HG03060 (cell line): ENCODE measurements around the gene TGM2.

ENCODE experiments used
- ATAC-seq: cut with Tn5 transposase; IDR thresholded peaks from one replicate; pipeline ENCODE4 v1.9.1; 2021; ENCODE audit warnings: low read depth, moderate number of reproducible peaks; ENCODE audit not compliant: unreplicated experiment

Gene TGM2

DNA sequence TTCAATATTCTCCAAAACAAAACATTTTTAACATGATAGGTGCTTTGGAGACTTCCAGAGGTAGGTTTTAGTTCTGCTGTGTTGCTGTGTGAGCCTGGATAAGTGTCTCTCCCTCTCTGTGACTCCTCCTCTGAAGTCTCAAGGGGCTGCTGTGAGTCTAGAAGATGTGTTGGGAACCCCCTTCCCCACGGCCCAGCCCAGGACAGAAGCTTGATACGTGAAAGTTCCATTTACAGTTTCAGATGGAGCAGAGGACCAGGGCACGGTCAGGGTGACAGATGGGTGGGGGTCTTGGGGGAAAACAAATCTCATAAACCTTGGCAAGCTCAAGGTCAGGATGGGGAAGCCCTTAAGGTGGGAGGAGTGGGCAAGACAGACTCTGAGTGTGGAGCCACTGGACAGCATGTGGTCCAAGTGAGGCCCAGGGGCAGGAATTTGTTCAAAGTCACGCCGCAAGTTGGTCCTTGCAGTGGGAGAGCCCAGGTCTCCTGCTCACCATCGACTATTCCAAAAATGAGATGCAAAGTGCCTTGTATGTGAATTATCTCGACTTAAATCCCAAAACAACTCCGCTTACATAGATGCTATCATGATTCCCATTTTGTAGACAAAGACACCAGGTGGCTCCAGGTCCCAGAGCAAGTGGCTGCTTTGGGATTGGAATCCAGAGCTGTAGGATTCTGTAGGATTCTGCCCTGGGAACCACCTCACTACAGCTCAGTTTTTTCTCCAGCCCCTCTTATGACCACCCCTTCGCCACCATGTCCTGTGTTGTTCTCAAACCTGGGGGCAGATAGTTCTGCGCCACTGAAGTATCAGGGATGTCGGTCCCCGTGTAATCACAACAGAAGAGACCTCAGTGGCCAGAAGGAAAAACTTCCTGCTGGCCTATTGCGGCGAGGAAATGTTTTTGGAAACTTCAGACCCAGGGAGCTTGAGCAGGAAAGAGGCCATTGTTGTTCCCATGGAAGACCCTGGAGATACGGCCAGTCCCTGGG is 1.9 kb downstream of the TGM2 start:
- ATAC-seq, result no peak

DNA sequence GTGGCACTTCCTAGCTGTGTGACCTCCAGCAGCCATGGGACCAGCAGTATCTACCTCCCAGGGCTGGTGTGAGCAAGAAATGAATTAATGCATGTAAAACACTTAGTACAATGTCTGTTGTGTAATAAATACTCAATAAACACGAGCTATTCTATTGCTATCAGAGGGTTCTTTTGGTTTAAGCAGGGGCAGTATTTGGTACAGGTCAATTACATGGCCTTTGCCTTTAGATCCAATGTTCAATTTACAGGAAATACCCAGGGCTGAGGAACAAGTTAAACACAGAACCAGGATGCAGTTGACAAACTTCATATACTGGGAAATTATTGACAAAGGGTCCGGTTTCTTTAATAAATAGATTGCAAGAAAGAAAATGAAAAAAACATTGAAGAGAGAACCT is 2.9 kb downstream of the TGM2 start:
- no peak for ATAC-seq

DNA sequence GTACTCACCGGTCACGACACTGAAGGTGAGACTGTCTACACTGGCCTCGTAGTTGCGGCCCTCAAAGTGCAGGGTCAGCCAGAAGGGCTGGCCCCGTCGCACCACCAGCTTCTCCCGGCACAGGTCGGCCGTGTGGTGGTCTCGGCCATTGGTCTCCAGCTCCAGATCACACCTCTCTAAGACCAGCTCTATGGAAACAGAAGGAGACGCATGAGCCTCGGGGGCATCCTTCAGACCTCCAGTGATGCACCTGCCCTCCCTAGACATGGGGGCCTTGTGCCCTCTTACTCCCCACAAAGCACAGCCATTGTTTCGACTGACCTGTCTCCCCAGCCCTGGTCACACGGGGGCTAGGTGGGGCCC is 3.7 kb downstream of the TGM2 start:
- no peak for ATAC-seq

DNA sequence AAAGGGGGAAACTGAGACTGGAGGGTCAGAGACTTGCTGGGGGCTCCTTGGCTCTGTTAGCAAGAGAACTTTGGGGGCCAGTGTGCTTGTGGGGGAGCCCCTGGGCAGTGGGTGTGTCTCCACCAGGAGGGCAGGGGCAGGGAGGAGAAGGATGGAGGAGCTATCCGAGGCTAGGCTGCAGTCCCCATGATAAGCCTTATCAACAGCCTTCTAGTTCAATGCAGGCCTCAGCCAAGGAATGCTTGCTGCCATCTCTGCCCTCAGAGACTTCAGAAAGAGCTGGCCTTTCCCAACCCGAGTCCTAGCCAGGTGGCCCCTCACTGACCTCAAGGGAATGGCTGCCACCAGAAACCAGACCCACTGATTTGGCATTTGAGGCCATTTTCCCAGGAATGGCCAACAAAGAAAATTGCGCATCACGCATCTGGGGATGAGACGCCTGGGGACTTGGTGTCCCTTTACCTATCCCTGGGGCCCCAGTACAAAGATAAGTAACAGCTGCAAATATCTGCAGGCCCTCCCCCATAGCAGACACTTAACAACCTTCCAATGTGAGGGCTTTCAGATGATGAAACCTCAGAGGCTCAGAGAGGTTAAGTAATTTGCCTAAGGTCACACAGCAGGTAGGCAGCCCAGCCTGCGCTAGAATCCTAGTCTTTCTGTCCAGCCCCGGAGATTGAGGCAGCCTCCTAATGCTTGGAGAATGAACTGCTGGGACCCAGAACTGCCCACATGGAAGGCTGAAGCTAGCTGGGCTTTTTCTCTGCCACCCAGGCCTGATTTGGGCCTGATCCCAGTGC is 4.9 kb downstream of the TGM2 start:
- ATAC-seq, result no peak

DNA sequence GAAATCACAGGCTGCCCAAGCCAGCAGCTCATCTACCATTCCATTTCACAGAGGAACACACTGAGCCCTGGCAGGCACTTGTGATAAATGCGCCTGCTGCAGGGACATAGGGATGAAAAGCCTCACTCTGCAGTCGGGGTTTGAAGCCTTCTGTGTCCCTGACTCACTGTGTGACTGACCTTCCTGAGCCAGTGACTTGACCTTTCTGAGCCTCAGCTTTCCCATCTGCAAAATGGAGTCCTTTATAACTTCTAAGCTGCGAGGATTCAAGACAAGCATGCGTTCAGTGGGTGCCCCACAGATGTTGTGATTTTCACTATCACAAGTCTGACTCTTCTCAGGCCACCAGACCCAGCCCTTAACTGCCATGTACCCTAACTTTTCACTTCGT is 5.5 kb downstream of the TGM2 start:
- ATAC-seq, result no peak

DNA sequence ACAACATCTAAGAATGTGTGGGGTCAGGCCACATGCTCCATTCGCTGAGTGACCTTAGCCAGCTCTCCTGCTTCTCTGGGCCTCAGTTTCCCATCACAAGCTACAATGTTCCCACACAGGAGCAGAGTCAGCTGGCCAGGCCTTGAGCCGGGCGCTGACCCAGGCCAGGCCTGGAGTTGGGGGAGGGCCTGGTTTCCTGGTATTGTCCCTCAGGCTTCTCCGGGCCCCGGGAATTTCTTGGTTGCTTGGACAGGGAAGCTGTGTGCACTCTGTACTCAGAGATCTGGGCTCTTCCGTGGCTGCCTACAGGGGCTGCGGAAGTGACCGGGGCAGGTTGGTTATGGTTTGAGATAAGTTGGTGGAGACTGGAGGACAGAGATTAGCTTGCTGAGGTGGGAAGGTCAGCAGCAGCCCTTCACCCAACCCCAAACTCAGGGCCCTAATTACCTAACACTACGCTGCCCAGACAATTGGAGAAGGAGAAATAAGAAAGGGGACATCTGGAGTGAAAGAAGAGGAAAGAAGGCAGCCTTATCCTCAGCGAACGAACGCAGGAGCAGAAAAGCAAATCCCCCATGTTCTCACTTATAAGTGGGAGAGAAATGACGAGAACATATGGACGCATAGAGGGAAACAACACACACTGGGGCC is 6.2 kb downstream of the TGM2 start:
- ATAC-seq, result no peak

DNA sequence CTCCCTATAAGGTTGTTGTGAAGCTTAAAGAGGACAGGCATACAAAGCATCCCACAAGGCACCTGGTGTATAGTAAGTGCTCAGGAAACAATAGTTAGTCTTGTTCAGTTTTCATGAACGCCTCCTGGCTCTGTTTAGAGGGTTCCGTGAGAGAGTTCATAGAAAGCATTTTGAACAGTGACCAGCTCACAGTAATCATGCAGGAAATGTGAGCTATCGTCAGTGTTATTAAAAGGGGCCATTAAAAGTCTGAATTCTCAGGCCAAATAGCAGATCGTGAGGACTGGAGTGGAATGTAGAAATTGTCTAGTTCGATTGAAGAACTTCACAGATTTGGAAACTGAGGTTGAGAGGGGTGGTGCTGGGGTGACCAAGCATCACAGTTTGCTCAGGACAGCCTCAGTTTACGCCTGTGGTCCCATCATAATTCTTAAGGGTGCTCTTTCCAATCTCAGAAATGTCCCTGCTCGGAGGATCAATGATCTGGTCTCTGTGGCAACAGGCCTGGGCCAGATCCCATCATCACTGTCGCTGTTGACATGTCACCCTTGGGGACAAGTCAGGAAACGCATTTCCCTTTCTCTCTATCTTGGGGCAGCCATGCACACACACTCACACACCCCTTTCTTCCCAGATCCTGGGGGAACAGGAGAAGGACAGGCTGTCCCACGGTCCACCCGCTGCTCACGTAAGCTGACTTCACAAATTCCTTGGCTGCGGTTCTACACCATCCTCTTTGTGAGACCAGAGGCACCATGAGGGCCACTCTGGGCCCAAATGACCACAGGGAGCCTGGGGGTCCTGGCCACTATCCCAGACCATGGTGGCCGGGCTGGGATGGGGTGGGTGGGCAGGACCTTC is 7.2 kb downstream of the TGM2 start:
- ATAC-seq, result no peak

DNA sequence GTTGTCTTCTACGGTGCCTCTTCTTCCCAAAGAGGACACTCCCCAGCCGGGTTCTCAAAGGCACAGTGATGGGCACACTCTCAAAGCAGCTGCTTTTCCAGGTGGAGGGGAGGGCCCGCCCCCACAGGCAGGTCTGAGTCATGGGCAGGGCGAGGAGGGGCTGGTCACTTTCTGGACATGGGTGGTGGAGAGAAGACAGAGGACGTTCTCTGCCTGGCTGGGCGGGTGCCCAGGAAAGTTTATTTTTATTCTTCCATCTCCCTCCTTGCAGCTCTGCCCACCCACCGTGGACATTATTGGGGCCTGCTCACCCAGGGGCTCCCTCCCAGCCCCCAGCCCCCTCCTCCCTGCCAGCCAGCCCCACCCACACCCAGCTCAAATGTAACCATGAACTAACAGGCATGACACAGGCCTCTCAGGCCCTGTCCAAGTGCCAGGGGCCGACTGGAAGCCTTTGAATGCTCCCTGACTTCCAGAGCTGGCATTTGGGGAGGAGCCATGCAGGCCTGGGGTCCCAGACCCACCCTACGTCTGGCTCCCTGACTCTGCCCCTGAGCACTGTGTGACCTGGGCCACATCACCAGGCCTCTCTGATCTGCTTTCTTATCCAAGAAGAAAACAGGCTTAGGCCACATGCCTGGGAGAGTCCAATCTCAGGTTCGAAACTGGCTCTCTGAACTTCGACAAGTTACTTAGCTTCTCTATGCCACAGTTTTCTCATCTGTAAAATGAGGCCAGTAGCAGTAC is 8.0 kb downstream of the TGM2 start:
- no peak for ATAC-seq

DNA sequence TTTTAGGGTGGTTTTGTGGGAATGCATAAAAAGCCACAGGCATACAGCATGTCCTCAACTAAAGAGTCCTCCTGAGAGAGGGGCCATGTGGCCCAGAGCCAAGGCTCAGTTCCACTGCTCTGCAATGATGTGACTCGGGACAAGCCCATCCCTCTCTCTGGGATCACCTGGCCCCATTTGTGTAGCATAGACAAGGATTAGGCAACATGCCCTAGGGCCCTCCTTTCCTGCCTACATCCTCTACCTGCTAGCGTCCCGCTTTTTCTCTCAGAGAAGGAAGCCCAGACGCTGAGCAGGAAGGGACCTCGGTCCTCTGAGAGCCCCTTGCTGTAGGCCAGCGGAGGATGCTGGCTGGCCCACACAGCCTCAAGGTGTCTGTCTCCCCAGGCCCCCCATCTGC is 8.8 kb downstream of the TGM2 start:
- ATAC-seq, result no peak

DNA sequence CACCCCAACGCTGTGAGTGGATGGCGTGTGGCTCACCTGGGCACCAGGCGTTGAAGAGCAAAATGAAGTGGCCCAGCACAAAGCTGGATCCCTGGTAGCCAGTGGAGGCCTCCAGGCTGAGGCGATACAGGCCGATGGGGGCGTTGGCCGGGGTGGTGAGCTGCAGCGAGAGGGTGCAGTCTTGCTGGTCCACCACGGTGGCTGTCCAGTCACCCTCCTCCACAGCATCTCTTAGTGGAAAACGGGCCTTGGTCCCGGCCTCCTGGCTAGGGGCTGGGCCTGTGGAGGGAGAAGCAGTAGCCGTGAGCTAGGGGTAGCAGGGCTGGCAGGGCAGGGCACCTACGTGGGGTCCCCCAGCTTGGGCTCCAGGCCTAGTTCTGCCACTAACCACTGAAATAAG is 9.3 kb downstream of the TGM2 start:
- no peak for ATAC-seq

DNA sequence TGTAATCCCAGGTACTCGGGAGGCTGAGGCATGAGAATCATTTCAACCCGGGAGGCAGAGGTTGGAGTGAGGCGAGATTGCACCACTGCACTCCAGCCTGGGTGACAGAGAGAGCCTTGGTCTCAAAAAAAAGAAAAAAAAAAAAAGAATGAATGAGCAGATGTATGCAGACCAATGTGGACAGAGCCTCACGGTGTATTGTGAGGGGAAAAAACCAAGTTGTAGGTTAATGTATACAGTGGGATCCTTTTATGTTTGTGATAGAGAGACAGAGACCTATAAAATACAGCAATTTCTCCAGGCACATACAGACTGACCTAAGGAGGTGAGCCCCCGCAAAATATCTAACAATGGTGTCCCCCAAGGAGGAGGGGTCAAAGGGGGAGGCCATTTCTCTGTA is 11.7 kb downstream of the TGM2 start:
- no peak for ATAC-seq

DNA sequence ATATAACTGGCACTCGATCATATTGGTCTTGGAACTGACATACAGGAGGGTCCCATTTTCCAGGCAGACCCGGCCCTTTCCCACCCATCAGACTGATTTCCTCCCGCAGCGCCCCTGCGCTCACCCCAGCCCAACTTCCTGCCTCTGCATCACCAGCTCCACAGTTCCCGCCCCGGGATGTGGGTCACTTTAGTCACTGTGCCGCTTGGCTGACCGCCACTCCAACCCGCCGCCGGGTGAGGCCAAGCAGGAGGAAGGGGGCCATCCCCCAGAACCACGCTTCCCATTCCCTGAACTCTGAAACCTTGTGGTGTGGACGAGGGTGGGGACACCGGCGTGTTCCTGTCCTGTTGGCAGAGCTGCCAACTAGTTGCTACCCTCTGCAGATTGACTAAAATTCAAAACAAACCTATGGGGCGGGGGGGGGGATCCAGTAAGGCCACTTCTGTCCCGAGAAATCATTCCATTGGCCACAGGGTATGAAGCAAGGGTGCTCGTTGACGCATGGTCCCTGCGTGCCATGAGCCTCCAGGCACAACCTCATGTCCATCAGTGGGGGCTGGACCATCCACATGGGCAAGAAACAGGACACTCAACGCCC is 12.3 kb downstream of the TGM2 start:
- ATAC-seq, result no peak

DNA sequence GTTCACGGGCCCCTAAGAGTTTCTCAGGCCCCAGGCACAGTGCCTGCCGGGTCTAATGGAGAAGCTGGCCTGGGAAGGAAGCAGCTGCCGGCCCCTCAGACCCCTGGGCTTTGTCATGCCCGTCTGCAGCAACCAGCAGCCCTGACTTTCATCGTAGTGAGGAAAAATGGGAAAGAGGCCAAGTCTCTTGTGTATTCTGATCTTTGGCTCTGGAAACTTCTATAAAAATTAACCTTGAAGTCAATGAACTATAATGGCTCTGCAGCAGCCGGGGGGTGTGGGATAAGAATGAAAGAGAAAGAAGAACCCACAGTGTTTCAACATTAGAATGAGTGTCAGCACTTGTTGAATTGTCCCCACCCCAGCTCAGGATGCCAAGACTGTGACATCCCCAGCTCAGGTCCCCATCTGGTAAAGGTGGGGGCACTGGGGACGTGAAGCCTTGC is 12.9 kb downstream of the TGM2 start:
- no peak for ATAC-seq

DNA sequence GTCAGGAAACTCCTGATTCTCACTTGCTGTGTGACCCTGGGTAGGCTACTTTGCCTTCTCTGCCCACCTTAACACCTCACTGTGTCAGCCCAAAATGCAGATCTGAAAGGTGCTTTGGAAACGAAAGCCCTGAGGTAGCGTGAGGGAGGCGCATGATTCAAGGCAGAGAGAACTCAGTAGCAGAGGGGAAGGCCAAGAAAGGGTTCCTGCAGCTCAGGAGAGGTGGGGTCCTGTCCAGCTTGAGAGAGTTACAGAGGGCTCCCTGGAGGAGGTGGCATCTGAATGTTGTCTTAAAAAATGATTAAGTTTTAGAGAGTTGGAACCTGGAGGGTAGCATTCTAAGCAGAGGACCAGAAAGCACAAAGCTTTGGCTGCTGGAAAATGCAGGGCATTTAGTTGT is 13.6 kb downstream of the TGM2 start:
- ATAC-seq, result no peak

DNA sequence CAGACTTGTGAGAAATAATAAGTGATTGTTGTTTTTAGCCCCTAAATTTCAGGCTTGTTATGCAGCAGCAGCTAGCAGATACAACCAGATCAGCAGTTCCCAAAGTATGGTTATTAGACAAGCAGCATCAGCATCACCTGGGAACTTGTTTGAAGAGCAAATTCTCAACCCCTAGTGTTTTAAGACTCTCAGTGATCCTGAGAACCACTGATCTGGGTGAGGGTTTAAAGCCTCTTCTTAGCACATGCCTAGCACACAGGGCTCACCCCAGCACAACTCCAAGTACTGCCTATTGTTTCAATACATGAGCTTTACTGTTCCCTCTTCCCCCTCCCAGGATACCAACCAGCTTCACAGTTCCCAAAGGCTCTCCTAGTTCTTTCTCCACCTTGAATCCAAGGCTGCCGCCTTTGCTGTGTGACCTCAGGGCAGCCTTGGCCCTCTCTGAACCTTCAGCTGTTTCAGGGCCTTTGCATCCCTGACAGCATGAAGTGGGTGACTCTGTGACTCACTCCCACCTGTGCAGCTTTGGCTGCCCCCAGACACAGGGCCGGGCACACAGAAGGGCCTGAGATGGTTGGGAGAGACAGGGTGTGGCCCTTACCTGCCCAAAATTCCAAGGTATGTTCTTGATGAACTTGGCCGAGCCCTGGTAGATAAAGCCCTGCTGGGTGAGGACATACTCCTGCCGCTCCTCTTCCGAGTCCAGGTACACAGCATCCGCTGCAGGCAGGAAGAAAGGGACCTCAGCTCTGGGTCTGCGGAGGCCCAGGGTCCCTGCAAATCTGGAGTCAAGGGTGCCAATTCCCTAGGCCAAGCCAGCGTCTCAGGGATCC is 14.5 kb downstream of the TGM2 start:
- no peak for ATAC-seq

DNA sequence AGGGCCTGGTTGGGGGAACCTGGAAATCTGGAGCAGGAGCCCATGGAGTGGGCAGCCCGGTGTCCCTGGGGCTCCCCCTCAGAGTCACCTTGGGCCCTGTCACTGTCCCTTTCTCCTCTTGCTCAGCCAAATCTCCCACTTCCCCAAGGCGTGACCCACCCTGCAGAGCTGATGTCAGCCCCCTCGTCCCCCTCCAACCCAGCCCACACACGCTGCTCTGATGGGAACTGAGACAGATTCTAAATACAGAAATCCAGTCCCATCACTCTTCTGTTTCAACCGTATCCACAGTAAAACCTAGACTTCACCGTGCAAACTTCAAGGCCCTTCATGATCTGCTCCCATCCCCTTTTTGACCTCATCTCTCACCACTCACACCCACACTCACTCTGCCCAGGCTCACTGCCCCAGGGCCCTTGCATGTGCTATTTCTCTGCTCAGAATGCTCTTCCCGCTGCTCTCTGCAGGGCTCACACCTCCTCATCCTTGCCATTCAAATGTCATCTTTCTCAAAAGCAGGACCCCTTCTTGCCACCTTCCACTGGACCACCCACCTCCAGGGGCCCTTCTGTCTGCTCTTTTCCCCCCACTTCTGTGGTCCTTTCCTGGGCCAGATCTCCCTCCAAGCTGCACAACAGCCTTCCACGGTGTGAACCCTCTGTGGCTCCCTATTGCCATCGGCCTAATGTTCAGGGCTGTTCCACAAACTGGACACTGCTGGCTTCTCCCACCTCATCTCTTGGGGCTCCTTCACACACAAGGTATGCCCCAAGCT is 16.6 kb downstream of the TGM2 start:
- no peak for ATAC-seq

DNA sequence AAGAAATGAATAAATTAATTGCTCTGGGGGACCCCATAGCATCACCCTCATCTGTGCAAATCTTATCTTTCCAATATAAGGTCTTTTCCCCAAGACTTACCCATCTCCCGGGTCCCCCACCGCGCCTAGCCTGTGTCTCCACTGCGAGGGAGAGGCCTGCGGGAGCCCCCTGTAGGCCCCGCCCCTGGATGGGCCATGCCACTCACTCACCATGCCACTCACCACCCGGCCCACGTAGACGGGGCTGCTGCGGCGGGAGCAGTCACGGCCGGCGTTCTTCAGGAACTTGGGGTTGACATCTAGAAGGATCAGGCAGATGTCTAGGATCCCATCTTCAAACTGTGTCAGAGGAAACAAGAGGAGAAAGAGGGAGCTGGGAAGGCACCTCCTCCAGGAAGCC is 17.3 kb downstream of the TGM2 start:
- no peak for ATAC-seq

DNA sequence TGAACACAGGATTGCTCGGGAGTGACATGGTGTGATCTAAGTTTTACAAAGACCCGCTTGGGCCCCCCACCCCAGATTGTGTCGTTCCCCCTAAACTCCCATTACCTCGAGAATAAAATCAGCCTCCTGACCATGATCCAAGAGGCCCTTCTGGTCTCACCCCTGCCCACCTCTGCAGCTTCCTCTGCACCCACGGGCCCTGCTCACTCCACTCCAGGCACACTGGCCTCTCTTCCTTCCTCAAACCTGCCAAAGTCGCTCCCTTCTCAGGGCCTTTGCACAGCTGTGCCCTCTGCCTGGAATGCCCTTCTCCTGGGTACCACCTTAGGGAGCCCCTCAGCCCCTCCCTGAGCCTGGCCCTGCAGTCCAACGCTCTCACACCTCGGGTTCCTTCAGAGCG is 17.9 kb downstream of the TGM2 start:
- ATAC-seq, result no peak
